ENCODE measurements around the gene PLEKHG1.

PLEKHG1 gene

DNA sequence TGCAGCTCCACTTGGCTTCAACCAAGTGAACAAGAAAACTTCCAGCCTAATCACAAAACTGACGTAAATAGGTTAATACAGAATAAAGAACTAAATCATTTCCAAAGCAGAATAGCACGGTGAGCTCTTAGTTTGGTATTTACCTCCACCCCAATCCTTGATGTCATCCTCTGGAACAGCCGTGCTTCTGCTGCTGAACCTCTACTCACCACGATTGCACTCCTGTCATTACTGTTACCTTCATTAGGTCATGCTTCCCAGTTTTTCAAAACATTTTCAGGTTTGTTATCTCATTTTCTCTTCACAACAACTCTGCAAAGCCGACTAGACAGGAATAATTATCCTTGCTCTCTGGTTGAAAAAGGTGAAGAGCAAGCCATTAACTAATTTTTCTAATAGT is 15.6 kb upstream of the PLEKHG1 start:
- no peak for DNase-seq (ENCODE audit: extremely low read depth, insufficient read length)
- TF ChIP-seq, protein P1, sequence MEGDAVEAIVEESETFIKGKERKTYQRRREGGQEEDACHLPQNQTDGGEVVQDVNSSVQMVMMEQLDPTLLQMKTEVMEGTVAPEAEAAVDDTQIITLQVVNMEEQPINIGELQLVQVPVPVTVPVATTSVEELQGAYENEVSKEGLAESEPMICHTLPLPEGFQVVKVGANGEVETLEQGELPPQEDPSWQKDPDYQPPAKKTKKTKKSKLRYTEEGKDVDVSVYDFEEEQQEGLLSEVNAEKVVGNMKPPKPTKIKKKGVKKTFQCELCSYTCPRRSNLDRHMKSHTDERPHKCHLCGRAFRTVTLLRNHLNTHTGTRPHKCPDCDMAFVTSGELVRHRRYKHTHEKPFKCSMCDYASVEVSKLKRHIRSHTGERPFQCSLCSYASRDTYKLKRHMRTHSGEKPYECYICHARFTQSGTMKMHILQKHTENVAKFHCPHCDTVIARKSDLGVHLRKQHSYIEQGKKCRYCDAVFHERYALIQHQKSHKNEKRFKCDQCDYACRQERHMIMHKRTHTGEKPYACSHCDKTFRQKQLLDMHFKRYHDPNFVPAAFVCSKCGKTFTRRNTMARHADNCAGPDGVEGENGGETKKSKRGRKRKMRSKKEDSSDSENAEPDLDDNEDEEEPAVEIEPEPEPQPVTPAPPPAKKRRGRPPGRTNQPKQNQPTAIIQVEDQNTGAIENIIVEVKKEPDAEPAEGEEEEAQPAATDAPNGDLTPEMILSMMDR (IDR thresholded peaks at IDR 0.05; ENCODE audit: insufficient read depth, low read length, poor library complexity, severe bottlenecking), result no peak

DNA sequence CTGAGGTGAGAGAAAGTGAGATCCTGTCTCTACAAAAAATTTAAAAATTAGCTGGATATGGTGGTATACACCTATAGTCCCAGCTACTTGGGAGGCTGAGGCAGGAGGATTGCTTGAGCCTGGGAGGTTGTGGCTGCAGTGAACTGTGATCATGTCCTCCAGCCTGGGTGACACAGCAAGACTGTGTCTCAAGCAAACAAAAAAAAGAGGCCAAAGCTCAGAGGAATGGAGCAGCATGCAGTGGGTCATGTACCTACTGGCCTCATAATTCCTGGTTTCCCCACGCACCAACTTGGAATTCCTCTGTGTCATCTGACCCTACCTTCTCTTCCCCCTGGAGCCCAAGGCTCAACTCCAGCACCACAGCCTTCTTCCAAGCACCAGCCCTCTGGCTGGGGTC is 15.1 kb upstream of the PLEKHG1 start:
- DNase-seq (ENCODE audit: extremely low read depth, insufficient read length), result no peak
- TF ChIP-seq, protein P1 (IDR thresholded peaks at IDR 0.05; ENCODE audit: insufficient read depth, low read length, poor library complexity, severe bottlenecking), result no peak
- no peaks in the 10 kb centered on the region; the same call in 1 of the 2 replicates for H3K27me3 ChIP-seq (replicated peaks; ENCODE audit: control insufficient read depth, insufficient read depth, low read length)
- H3K36me3 ChIP-seq (ENCODE audit: control insufficient read depth, insufficient read depth, low read length), result no peaks in the 10 kb centered on the region
- H3K4me3 ChIP-seq (replicated peaks; ENCODE audit: low read depth, low read length), result no peak overlapping the region

More for the DNA sequence above, 15.6 kb upstream of the PLEKHG1 start:
- H3K36me3 ChIP-seq (ENCODE audit: control insufficient read depth, insufficient read depth, low read length), result no peaks in the 10 kb centered on the region
- H3K27me3 ChIP-seq (replicated peaks; ENCODE audit: control insufficient read depth, insufficient read depth, low read length), result no peaks in the 10 kb centered on the region; the same call in 1 of the 2 replicates
- H3K4me3 ChIP-seq (replicated peaks; ENCODE audit: low read depth, low read length), result no peak overlapping the region

DNA sequence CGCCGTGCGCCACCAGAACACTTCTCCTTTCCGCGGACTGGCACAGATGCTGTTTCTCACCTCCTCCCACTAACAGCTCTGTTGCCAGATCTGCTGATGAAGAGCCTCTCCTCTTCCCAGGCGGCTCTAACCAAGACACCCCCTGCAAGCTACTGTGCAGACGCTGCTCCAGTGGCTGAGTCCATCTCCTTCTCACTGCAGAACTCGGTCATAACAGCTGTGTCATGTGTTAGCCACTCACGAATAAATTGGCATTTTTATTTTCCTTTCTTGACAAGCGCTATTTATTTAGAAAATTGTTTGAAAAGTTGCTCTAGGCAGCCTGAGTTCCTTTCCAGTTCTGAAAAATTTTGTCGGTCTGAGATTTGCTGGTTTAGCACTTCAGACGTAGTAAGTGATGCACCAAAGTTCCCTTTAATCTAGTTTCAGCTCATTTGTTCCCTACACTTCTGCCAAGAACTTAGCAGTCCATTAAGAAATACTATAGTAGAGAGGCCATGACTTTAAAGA is 12.8 kb upstream of the PLEKHG1 start:
- Histone ChIP-seq H3K36me3 (ENCODE audit: control insufficient read depth, insufficient read depth, low read length) (no peaks in the 10 kb centered on the region), H3K27me3 (replicated peaks; ENCODE audit: control insufficient read depth, insufficient read depth, low read length) (no peaks in the 10 kb centered on the region; the same call in 1 of the 2 replicates), H3K4me3 (replicated peaks; ENCODE audit: low read depth, low read length) (no peak overlapping the region)
- no peak for DNase-seq (ENCODE audit: extremely low read depth, insufficient read length)
- TF ChIP-seq, protein P1 (IDR thresholded peaks at IDR 0.05; ENCODE audit: insufficient read depth, low read length, poor library complexity, severe bottlenecking), result no peak

DNA sequence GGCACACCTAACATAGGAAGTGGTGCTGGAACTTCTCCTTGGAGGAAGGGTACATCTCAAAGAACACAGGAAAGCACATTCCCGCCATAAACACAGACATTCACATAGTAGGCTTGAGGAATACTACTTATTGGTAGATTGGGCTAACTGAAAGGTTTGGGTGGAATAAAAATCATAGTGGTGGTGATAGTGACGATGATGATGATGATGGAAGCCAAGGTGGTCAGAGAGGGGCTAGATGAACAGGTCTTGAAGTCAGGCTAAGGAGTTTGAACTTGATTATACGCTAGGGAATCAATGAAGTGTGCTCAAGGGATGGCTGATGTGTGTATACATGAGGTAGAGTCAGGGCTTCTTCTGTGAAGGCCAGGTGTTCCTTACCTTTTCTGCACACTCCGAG is 12.0 kb upstream of the PLEKHG1 start:
- TF ChIP-seq, protein P1 (IDR thresholded peaks at IDR 0.05; ENCODE audit: insufficient read depth, low read length, poor library complexity, severe bottlenecking), result no peak
- no peak for DNase-seq (ENCODE audit: extremely low read depth, insufficient read length)
- H3K36me3 ChIP-seq (ENCODE audit: control insufficient read depth, insufficient read depth, low read length), result no peaks in the 10 kb centered on the region
- H3K27me3 ChIP-seq (replicated peaks; ENCODE audit: control insufficient read depth, insufficient read depth, low read length), result no peaks in the 10 kb centered on the region; the same call in 1 of the 2 replicates
- H3K4me3 ChIP-seq (replicated peaks; ENCODE audit: low read depth, low read length), result no peak overlapping the region

DNA sequence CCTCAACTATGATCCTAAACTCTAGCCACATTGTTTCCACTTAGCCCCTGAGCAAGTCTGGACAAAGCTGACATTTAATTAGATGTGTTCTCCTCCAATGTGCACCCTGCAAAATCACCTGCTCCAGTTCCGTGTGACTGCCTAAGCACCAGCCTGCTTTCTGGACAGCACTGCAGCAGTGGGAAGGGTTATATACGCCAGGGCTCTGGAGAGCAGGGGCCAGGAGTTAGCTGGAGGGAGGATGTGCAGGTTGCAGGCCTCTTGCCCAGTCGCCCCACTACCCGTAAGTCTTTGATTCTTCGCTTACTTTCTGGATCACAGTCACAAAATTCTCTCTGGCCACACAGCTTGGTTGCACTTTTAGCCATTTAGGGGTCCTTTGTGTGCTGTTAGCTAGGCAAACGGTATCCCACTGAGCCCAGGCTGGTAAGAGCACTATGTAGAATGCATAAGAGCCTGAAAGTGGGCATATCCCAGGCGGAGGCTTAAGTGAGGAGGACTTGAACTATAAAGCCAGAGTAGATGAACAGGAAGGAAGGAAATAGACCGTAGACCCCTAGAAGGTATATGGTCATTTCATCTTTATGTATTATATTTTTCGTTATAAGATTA is 10.7 kb upstream of the PLEKHG1 start:
- no peak for DNase-seq (ENCODE audit: extremely low read depth, insufficient read length)
- TF ChIP-seq, protein P1 (IDR thresholded peaks at IDR 0.05; ENCODE audit: insufficient read depth, low read length, poor library complexity, severe bottlenecking), result no peak
- no peaks in the 10 kb centered on the region for H3K36me3 ChIP-seq (ENCODE audit: control insufficient read depth, insufficient read depth, low read length)
- H3K4me3 ChIP-seq (replicated peaks; ENCODE audit: low read depth, low read length), result no peak overlapping the region
- H3K27me3 ChIP-seq (replicated peaks; ENCODE audit: control insufficient read depth, insufficient read depth, low read length), result no peaks in the 10 kb centered on the region
